Measurements from ENCODE around the gene NIPAL1.

GRCh38 chr4:48016141-48017107, at the start of gene NIPAL1, which contains the start of gene CNGA1:
- TF ChIP-seq CTCF (IDR thresholded peaks at IDR 0.05; ENCODE audit: poor library complexity), result peak; percentile 52
- TF ChIP-seq EZH2phosphoT487 (IDR thresholded peaks at IDR 0.05; ENCODE audit: low read depth, severe bottlenecking, unreplicated experiment), result no peak
- TF ChIP-seq EZH2 (IDR thresholded peaks at IDR 0.05; ENCODE audit: borderline replicate concordance), result no peak

All from hepatocyte (in vitro differentiated cells).